Measurements from ENCODE around the gene PCDH10.
"Not testable (repeated sequence)": the region's sequence is repeated elsewhere in the genome, so short reads cannot be mapped to it uniquely, and the experiment has no call there.

Gene PCDH10

DNA sequence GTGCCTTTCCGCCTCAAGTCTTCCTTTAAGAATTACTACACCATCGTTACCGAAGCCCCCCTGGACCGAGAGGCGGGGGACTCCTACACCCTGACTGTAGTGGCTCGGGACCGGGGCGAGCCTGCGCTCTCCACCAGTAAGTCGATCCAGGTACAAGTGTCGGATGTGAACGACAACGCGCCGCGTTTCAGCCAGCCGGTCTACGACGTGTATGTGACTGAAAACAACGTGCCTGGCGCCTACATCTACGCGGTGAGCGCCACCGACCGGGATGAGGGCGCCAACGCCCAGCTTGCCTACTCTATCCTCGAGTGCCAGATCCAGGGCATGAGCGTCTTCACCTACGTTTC, 2.2 kb downstream of the PCDH10 start:
- DNase-seq: no peak

- no peak for DNase-seq
Measured at GRCh38 chr4:133151691-133152329, 2.7 kb downstream of the PCDH10 start.

DNA sequence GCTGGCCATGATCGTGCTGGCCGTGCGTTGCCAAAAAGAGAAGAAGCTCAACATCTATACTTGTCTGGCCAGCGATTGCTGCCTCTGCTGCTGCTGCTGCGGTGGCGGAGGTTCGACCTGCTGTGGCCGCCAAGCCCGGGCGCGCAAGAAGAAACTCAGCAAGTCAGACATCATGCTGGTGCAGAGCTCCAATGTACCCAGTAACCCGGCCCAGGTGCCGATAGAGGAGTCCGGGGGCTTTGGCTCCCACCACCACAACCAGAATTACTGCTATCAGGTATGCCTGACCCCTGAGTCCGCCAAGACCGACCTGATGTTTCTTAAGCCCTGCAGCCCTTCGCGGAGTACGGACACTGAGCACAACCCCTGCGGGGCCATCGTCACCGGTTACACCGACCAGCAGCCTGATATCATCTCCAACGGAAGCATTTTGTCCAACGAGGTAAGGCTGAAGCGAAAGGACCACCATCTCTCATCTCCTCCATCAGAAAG, 3.3 kb downstream of the PCDH10 start:
- no peak for DNase-seq

DNA sequence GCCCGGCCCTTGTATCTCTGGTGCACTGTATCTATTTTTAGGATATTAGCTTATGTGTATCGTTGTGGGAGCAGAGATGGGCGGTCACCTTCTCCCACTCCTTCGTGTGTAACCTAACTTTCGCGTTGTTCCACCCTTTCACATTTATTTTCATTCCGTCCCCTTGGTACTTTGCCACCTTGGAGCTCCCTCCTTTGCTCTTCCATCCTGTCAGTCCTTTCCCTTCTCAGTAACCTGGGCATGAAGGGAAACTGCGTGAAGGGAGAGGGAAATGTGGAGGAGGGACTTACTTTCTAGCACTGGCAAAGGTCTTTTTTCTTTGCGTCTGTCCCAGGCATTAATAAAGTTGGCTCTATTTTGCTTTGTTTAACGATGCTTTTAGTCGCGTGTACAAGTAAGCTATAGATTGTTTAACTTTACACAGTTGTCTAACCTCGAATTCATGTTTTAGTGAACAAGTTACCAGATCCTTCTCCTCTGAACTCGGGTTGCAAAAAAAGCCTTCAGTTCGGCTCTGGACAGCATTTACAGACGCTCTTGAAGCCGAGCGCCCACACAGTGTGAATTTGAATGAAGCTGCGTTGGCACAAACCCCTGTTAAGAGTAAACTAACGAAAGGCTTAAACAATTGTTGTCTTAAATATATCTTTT, 3.9 kb downstream of the PCDH10 start:
- no peak for DNase-seq

DNA sequence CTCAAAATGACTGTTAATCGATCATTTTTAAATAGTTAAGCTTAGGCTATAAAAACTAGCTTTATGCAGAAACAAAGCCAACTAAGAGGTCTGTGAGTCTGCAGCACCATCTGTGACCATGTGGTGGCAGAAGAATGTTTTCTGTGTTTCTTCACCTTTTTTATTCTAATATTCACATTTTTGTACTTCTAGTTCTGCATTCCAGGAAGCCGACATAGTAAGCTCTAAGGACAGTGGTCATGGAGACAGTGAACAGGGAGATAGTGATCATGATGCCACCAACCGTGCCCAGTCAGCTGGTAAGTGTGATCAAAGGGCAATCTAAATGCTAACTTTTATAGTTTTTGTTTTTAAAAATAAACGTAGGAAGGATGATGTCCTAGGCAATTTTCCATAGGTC, 5.6 kb downstream of the PCDH10 start:
- DNase-seq: peak; percentile 8

- DNase-seq: no peak
Measured at GRCh38 chr4:133156096-133156495, 7.0 kb downstream of the PCDH10 start.

DNA sequence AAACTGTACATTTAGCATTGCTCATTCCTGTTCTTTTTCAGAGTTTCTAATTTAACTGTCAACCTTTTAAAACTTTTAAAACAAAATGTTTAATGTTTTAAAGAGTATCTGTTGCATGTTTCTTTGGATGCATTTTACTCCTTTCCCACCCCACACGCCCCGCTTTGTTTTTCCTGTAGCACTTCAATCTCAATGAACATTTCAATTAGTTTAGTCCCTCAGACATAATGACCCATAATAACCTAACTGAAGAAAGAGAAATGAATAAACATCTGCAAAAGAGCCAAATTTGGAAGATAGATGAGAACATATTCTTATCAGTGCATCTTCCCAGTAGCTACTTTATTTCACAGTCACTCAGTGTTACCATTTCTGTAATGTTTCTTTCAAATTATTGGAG, 7.5 kb downstream of the PCDH10 start:
- no peak for DNase-seq

GRCh38 chr4:133157460-133158160, 8.5 kb downstream of the PCDH10 start:
- DNase-seq: peak; percentile 51

GRCh38 chr4:133160853-133161252, 11.8 kb downstream of the PCDH10 start:
- DNase-seq: no peak

- no peak for DNase-seq
Measured at GRCh38 chr4:133161570-133162295, 12.6 kb downstream of the PCDH10 start.

- DNase-seq: no peak
Measured at GRCh38 chr4:133162941-133163340, 13.8 kb downstream of the PCDH10 start.

- no peak for DNase-seq
Measured at GRCh38 chr4:133178956-133179355, 29.9 kb downstream of the PCDH10 start.

GRCh38 chr4:133186210-133186609, 37.1 kb downstream of the PCDH10 start:
- no peak for DNase-seq

- DNase-seq: no peak
Measured at GRCh38 chr4:133186845-133187244, 37.8 kb downstream of the PCDH10 start.

DNA sequence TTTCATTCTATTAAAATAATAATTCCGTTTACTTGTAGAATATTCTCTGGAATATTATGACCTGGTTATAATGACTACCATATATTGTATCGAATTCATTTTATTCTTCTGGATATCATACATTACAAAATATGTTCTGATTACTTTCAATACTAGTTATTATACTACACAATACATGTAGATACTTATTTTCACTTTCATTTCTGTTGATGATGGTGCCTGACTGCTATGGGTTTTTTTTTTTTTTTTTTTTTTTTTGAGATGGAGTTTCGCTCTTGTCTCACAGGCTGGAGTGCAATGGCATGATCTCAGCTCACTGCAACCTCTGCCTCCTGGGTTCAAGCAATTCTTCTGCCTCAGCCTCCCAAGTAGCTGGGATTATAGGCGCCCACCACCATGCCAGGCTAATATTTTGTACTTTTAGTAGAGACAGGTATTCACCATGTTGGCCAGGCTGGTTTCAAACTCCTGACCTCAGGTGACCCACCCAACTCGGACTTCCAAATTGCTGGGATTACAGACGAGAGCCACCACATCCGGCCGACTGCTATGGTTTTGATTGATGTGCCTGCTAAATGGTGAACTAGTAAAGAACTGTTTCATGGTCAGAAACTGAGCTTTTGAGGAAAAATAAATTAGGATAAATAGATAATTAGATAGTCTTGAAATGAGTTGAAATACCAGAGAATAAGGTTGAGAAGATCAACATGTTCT, 39.5 kb downstream of the PCDH10 start:
- peak; percentile 4 for DNase-seq

DNA sequence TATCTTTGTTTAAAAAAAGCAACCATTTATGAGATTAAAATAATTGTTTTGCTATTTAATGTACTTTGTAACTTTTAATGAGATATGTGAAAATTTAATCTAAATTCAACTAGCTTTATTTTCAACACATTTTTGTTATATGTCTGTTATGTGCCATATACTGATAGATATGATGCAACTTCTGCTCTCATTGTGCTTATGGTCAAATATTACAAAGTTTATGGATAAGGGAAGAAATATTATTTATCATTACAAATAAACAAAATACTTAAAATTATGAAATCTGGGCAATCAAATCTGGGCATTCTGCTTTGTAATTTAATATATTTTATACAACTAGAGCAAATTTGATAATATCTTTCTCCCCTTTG, 40.0 kb downstream of the PCDH10 start:
- no peak for DNase-seq

- DNase-seq: no peak
Measured at GRCh38 chr4:133190098-133190497, 41.0 kb downstream of the PCDH10 start.

DNA sequence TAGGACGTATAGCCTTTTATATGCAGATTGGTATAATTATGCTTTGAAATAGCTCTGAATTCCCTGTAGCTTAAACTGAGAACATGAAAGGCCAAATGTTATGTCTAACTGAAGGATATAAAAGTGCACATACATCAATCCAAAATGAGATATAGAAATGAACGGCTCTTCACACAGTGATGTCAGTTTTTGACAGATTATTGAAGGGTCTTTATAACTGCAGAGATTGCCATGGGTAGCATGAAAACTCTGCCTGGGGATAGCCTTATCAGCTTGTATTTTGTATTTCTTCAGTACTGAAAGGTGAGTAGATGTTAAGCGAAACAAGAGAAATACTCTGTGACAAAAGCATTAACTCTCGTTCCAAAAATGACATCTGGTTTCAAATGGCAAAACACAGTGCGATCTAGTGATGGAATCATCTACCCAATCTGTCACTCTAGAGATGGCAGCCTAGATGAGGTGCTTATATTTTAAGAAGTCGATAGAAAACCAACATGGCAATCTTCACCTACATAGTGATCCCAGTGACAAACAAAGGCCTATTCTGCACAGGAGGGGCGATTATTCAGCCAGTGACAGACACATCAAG, 59.7 kb downstream of the PCDH10 start:
- no peak for DNase-seq

GRCh38 chr4:133233922-133234321, 84.8 kb downstream of the PCDH10 start:
- DNase-seq: no peak

- DNase-seq: not testable (repeated sequence)
Measured at GRCh38 chr4:133240451-133240850, 91.4 kb downstream of the PCDH10 start.

All from RPMI8226 (cell line).